ENCODE results near the gene SSUH2. TPM values are rescaled to one million over a fixed set of nuclear protein-coding genes. Genes with fewer than 3 reads are reported as not detected.

The SSUH2 gene
- total RNA-seq, 2 donors from 2014 or later: 5.3 to 7.9 TPM

DNA sequence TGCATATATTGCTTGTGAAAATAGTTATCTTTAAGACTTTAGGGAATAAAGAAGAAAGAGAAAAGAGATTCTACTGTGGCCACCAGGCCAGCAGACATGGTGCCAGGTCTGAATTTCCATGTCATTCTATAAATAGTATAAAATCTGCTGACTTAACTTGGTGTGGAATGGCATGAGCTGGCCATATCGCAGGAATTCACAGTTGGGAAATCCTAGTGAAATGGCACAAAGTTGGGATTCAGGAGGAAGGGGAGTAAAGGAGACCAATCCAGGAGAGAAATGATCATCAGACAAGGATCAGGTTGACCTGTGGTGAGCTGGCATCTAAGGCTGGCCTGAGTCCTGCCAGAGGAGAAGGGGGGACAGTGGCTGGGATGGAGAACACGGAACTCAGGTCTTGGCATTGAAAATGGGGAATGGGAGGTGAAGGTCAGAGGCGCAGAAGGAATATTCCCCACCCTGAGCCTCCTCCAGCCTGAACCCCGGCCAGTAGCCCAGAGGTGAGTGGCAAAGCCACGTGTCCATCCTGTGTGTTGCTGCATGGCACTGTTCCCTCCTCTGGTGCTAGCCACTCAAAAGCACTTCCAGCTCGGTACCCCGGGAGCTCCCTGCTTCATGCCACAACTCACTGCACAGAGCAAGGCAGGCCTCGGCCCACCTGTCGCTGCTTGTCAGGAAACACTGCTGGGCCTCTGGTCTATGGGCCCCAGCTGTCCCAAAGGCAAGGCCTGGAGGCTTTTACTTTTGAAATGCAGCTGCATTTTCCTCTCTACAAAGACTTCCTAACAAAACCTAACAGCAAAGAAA is 51.4 kb downstream of the SSUH2 start:
- H3K9me3 Mint-ChIP-seq: no peaks in the 10 kb centered on the region
- no peak overlapping the region for H3K9ac ChIP-seq (ENCODE audit: extremely low read depth, low read length, poor library complexity, severe bottlenecking)
- DNase-seq: no peak
- H3K4me3 Mint-ChIP-seq: no peak overlapping the region
- H3K9me3 ChIP-seq (ENCODE audit: control insufficient read depth, low read length): no peaks in the 10 kb centered on the region
- TF ChIP-seq, protein P1, sequence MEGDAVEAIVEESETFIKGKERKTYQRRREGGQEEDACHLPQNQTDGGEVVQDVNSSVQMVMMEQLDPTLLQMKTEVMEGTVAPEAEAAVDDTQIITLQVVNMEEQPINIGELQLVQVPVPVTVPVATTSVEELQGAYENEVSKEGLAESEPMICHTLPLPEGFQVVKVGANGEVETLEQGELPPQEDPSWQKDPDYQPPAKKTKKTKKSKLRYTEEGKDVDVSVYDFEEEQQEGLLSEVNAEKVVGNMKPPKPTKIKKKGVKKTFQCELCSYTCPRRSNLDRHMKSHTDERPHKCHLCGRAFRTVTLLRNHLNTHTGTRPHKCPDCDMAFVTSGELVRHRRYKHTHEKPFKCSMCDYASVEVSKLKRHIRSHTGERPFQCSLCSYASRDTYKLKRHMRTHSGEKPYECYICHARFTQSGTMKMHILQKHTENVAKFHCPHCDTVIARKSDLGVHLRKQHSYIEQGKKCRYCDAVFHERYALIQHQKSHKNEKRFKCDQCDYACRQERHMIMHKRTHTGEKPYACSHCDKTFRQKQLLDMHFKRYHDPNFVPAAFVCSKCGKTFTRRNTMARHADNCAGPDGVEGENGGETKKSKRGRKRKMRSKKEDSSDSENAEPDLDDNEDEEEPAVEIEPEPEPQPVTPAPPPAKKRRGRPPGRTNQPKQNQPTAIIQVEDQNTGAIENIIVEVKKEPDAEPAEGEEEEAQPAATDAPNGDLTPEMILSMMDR (conservative IDR thresholded peaks at IDR 0.05): no peak
- H3K4me1 Mint-ChIP-seq: no peaks in the 10 kb centered on the region
- WGBS, 2 experiments (ENCODE audit: insufficient coverage in 1 of 2, insufficient read length in 1 of 2): 90 to 97% methylated on average over 5 to 9 of the region's 9 CpGs
- H3K27me3 ChIP-seq (ENCODE audit: control insufficient read depth, insufficient read depth, low read length, poor library complexity, severe bottlenecking): no peaks in the 10 kb centered on the region
- no peak overlapping the region for H3K4me3 ChIP-seq (ENCODE audit: low read length)
- H3K27ac ChIP-seq (ENCODE audit: low read depth, low read length): no peak overlapping the region
- no peaks in the 10 kb centered on the region for H3K4me1 ChIP-seq (ENCODE audit: control insufficient read depth, insufficient read depth, low read length)
- H3K27me3 Mint-ChIP-seq (ENCODE audit: insufficient read depth): peaks cover 2% of the 10 kb centered on the region
- H3K36me3 Mint-ChIP-seq (ENCODE audit: low read depth): no peaks in the 10 kb centered on the region
- H3K27ac Mint-ChIP-seq: no peak overlapping the region
- no peaks in the 10 kb centered on the region for H3K36me3 ChIP-seq (ENCODE audit: control insufficient read depth, insufficient read depth, low read length)

DNA sequence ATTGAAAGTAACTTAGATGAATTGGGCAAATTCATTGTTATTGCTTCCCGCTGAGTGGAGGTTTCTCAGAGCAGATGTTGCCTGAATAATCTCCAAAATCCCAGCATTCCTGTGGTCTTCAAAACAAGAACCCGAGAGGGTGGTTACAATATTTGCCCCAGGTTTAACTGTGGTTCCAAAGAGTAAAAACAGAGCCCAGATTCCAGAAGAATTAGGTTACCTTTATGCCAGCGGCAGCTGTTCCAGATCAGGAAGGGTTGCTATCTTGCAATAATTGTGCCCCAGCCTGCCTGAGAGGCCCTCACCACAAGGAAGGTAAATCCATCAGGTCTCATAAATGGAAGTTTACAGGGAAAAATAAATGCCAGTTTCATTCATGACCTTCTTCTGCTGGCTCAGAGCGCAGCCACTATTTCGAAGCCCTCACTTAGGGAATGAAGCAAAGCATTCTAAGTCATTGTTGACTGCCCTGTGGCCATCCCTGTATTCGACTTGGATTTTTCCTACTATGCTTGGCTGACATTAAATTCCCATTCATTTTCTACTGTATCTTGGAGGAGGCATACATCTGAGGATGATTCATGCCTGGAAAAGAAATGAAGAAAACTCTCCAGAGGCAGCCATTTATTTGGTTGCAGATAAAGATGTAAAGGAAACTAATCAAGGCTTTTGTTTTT is 54.6 kb downstream of the SSUH2 start:
- Mint-ChIP-seq H3K36me3 (ENCODE audit: low read depth) (no peaks in the 10 kb centered on the region), H3K27me3 (ENCODE audit: insufficient read depth) (peaks cover 2% of the 10 kb centered on the region), H3K9me3 (no peaks in the 10 kb centered on the region), H3K27ac (no peak overlapping the region), H3K4me1 (no peaks in the 10 kb centered on the region), H3K4me3 (no peak overlapping the region)
- no peak for DNase-seq
- 91 to 96% methylated on average over 5 to 6 of the region's 6 CpGs for WGBS, 2 experiments (ENCODE audit: insufficient coverage in 1 of 2, insufficient read length in 1 of 2)
- no peaks in the 10 kb centered on the region for H3K4me1 ChIP-seq (ENCODE audit: control insufficient read depth, insufficient read depth, low read length)
- TF ChIP-seq, protein P1 (conservative IDR thresholded peaks at IDR 0.05): no peak
- no peak overlapping the region for H3K9ac ChIP-seq (ENCODE audit: extremely low read depth, low read length, poor library complexity, severe bottlenecking)
- no peak overlapping the region for H3K27ac ChIP-seq (ENCODE audit: low read depth, low read length)
- no peak overlapping the region for H3K4me3 ChIP-seq (ENCODE audit: low read length)
- H3K27me3 ChIP-seq (ENCODE audit: control insufficient read depth, insufficient read depth, low read length, poor library complexity, severe bottlenecking): no peaks in the 10 kb centered on the region
- H3K36me3 ChIP-seq (ENCODE audit: control insufficient read depth, insufficient read depth, low read length): no peaks in the 10 kb centered on the region
- no peaks in the 10 kb centered on the region for H3K9me3 ChIP-seq (ENCODE audit: control insufficient read depth, low read length)

DNA sequence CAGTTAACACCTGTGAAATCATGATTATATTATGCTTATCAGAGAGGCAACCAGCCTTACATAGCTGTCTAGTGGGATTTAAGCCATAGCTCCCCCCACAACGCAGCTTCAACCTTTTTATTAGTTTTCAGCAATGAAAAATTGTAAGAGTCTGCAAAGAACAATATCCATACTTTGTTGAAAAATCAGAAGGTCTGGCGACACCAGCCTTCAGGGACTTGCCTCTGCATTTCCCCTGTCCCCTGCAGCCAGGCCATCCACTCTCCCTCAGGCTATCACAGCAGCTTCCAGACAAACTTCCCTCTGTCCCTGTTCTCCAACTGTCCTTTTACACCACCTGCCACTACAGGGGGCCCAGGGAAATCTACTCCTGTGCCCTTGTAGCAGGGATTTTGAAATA is 59.9 kb downstream of the SSUH2 start:
- Mint-ChIP-seq H3K9me3 (no peaks in the 10 kb centered on the region), H3K4me3 (no peak overlapping the region), H3K27me3 (ENCODE audit: insufficient read depth) (no peaks in the 10 kb centered on the region), H3K4me1 (peaks cover 8% of the 10 kb centered on the region), H3K27ac (no peak overlapping the region), H3K36me3 (ENCODE audit: low read depth) (no peaks in the 10 kb centered on the region)
- Histone ChIP-seq H3K9ac (ENCODE audit: extremely low read depth, low read length, poor library complexity, severe bottlenecking) (no peak overlapping the region), H3K4me3 (ENCODE audit: low read length) (no peak overlapping the region), H3K36me3 (ENCODE audit: control insufficient read depth, insufficient read depth, low read length) (no peaks in the 10 kb centered on the region), H3K27me3 (ENCODE audit: control insufficient read depth, insufficient read depth, low read length, poor library complexity, severe bottlenecking) (no peaks in the 10 kb centered on the region), H3K9me3 (ENCODE audit: control insufficient read depth, low read length) (no peaks in the 10 kb centered on the region), H3K27ac (ENCODE audit: low read depth, low read length) (no peak overlapping the region), H3K4me1 (ENCODE audit: control insufficient read depth, insufficient read depth, low read length) (no peaks in the 10 kb centered on the region)
- whole genome bisulfite sequencing, 2 experiments (ENCODE audit: insufficient coverage in 1 of 2, insufficient read length in 1 of 2): 91 to 100% methylated on average over 1 to 2 of the region's 2 CpGs
- TF ChIP-seq, protein P1 (conservative IDR thresholded peaks at IDR 0.05): no peak
- DNase-seq: no peak

All from endodermal cell (in vitro differentiated cells).